Measurements from ENCODE around the gene CBFB.

The CBFB gene

GRCh38 chr16:67068212-67068753, 39.3 kb downstream of the CBFB start:
- Histone ChIP-seq H3K4me1 (ENCODE audit: insufficient read depth, insufficient read length) (no peaks in the 10 kb centered on the region), H3K4me3 (ENCODE audit: insufficient read length, low read depth) (no peak overlapping the region), H3K9ac (ENCODE audit: insufficient read length, low read depth) (no peak overlapping the region), H3K9me3 (ENCODE audit: insufficient read depth, low read length) (no peaks in the 10 kb centered on the region), H3K27me3 (ENCODE audit: insufficient read depth, insufficient read length) (no peaks in the 10 kb centered on the region), H3K36me3 (ENCODE audit: insufficient read depth, insufficient read length, low read length) (peaks cover 56% of the 10 kb centered on the region)
- no peak for TF ChIP-seq ZNF274 (IDR thresholded peaks at IDR 0.05; ENCODE audit: low read depth, low read length)
- TF ChIP-seq SUZ12 (IDR thresholded peaks at IDR 0.05; ENCODE audit: extremely low read depth, insufficient read depth, insufficient read length), result no peak
- no peak for TF ChIP-seq YY1 (IDR thresholded peaks at IDR 0.05; ENCODE audit: insufficient read depth, insufficient read length)
- no peak for DNase-seq (ENCODE audit: low read depth, low spot score)

GRCh38 chr16:67071476-67072048, 42.6 kb downstream of the CBFB start:
- Histone ChIP-seq H3K27me3 (ENCODE audit: insufficient read depth, insufficient read length) (no peaks in the 10 kb centered on the region), H3K4me3 (ENCODE audit: insufficient read length, low read depth) (no peak overlapping the region), H3K9ac (ENCODE audit: insufficient read length, low read depth) (no peak overlapping the region), H3K36me3 (ENCODE audit: insufficient read depth, insufficient read length, low read length) (peaks cover 73% of the 10 kb centered on the region), H3K9me3 (ENCODE audit: insufficient read depth, low read length) (no peaks in the 10 kb centered on the region), H3K4me1 (ENCODE audit: insufficient read depth, insufficient read length) (no peaks in the 10 kb centered on the region)
- no peak for DNase-seq (ENCODE audit: low read depth, low spot score)
- no peak for TF ChIP-seq ZNF274 (IDR thresholded peaks at IDR 0.05; ENCODE audit: low read depth, low read length)
- TF ChIP-seq YY1 (IDR thresholded peaks at IDR 0.05; ENCODE audit: insufficient read depth, insufficient read length), result no peak
- no peak for TF ChIP-seq SUZ12 (IDR thresholded peaks at IDR 0.05; ENCODE audit: extremely low read depth, insufficient read depth, insufficient read length)

GRCh38 chr16:67075331-67075730, 46.4 kb downstream of the CBFB start:
- no peak for DNase-seq (ENCODE audit: low read depth, low spot score)

GRCh38 chr16:67077871-67078270, 48.9 kb downstream of the CBFB start:
- Histone ChIP-seq H3K4me1 (ENCODE audit: insufficient read depth, insufficient read length) (no peaks in the 10 kb centered on the region), H3K9me3 (ENCODE audit: insufficient read depth, low read length) (no peaks in the 10 kb centered on the region), H3K36me3 (ENCODE audit: insufficient read depth, insufficient read length, low read length) (peaks cover 41% of the 10 kb centered on the region), H3K27me3 (ENCODE audit: insufficient read depth, insufficient read length) (no peaks in the 10 kb centered on the region), H3K4me3 (ENCODE audit: insufficient read length, low read depth) (no peak overlapping the region), H3K9ac (ENCODE audit: insufficient read length, low read depth) (no peak overlapping the region)
- DNase-seq (ENCODE audit: low read depth, low spot score), result no peak
- TF ChIP-seq YY1 (IDR thresholded peaks at IDR 0.05; ENCODE audit: insufficient read depth, insufficient read length), result no peak
- no peak for TF ChIP-seq SUZ12 (IDR thresholded peaks at IDR 0.05; ENCODE audit: extremely low read depth, insufficient read depth, insufficient read length)
- TF ChIP-seq ZNF274 (IDR thresholded peaks at IDR 0.05; ENCODE audit: low read depth, low read length), result no peak

More at GRCh38 chr16:67075331-67075730, 46.4 kb downstream of the CBFB start:
- H3K9ac ChIP-seq (ENCODE audit: insufficient read length, low read depth), result no peak overlapping the region
- H3K4me1 ChIP-seq (ENCODE audit: insufficient read depth, insufficient read length), result no peaks in the 10 kb centered on the region
- H3K27me3 ChIP-seq (ENCODE audit: insufficient read depth, insufficient read length), result no peaks in the 10 kb centered on the region
- TF ChIP-seq ZNF274 (IDR thresholded peaks at IDR 0.05; ENCODE audit: low read depth, low read length), result no peak
- TF ChIP-seq YY1 (IDR thresholded peaks at IDR 0.05; ENCODE audit: insufficient read depth, insufficient read length), result no peak
- no peak for TF ChIP-seq SUZ12 (IDR thresholded peaks at IDR 0.05; ENCODE audit: extremely low read depth, insufficient read depth, insufficient read length)
- H3K4me3 ChIP-seq (ENCODE audit: insufficient read length, low read depth), result no peak overlapping the region
- peaks cover 59% of the 10 kb centered on the region for H3K36me3 ChIP-seq (ENCODE audit: insufficient read depth, insufficient read length, low read length)
- no peaks in the 10 kb centered on the region for H3K9me3 ChIP-seq (ENCODE audit: insufficient read depth, low read length)

- H3K9me3 ChIP-seq (ENCODE audit: insufficient read depth, low read length), result no peaks in the 10 kb centered on the region
- H3K36me3 ChIP-seq (ENCODE audit: insufficient read depth, insufficient read length, low read length), result peaks cover 34% of the 10 kb centered on the region
- H3K4me3 ChIP-seq (ENCODE audit: insufficient read length, low read depth), result no peak overlapping the region
- no peak overlapping the region for H3K9ac ChIP-seq (ENCODE audit: insufficient read length, low read depth)
- H3K27me3 ChIP-seq (ENCODE audit: insufficient read depth, insufficient read length), result no peaks in the 10 kb centered on the region
- no peak for DNase-seq (ENCODE audit: low read depth, low spot score)
- H3K4me1 ChIP-seq (ENCODE audit: insufficient read depth, insufficient read length), result no peaks in the 10 kb centered on the region
- TF ChIP-seq YY1 (IDR thresholded peaks at IDR 0.05; ENCODE audit: insufficient read depth, insufficient read length) (no peak), SUZ12 (IDR thresholded peaks at IDR 0.05; ENCODE audit: extremely low read depth, insufficient read depth, insufficient read length) (no peak), ZNF274 (IDR thresholded peaks at IDR 0.05; ENCODE audit: low read depth, low read length) (no peak)
Measured at GRCh38 chr16:67082100-67082499, 53.2 kb downstream of the CBFB start.

DNA sequence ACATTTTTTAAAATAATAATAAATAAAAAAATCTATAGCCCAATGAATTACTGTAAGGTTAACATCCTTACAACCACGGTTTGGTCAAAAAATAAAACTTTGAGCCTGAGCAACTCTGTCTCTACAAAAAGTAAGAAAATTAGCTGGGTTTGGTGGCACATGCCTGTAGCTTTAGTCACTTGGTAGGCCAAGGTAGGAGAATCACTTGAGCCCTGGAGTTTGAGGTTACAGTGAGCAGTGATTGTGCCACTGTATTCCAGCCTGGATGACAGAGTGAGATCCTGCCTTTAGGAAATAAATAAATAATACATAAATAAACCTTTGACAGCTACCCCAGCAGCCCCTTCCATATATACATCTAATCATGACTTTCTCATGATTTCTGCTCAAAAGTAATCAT, 53.9 kb downstream of the CBFB start:
- TF ChIP-seq ZNF274 (IDR thresholded peaks at IDR 0.05; ENCODE audit: low read depth, low read length) (no peak), SUZ12 (IDR thresholded peaks at IDR 0.05; ENCODE audit: extremely low read depth, insufficient read depth, insufficient read length) (no peak)
- DNase-seq (ENCODE audit: low read depth, low spot score), result no peak
- no peaks in the 10 kb centered on the region for H3K27me3 ChIP-seq (ENCODE audit: insufficient read depth, insufficient read length)
- no peak overlapping the region for H3K9ac ChIP-seq (ENCODE audit: insufficient read length, low read depth)
- H3K36me3 ChIP-seq (ENCODE audit: insufficient read depth, insufficient read length, low read length), result peaks cover 29% of the 10 kb centered on the region
- H3K4me1 ChIP-seq (ENCODE audit: insufficient read depth, insufficient read length), result no peaks in the 10 kb centered on the region
- H3K9me3 ChIP-seq (ENCODE audit: insufficient read depth, low read length), result no peaks in the 10 kb centered on the region
- H3K4me3 ChIP-seq (ENCODE audit: insufficient read length, low read depth), result no peak overlapping the region

- Histone ChIP-seq H3K4me1 (ENCODE audit: insufficient read depth, insufficient read length) (no peaks in the 10 kb centered on the region), H3K4me3 (ENCODE audit: insufficient read length, low read depth) (no peak overlapping the region), H3K9ac (ENCODE audit: insufficient read length, low read depth) (no peak overlapping the region), H3K36me3 (ENCODE audit: insufficient read depth, insufficient read length, low read length) (peaks cover 21% of the 10 kb centered on the region), H3K9me3 (ENCODE audit: insufficient read depth, low read length) (no peaks in the 10 kb centered on the region), H3K27me3 (ENCODE audit: insufficient read depth, insufficient read length) (no peaks in the 10 kb centered on the region)
- no peak for TF ChIP-seq YY1 (IDR thresholded peaks at IDR 0.05; ENCODE audit: insufficient read depth, insufficient read length)
- no peak for DNase-seq (ENCODE audit: low read depth, low spot score)
Measured at GRCh38 chr16:67084345-67085028, 55.5 kb downstream of the CBFB start.

Data from NT2/D1 (cell line).